ENCODE data around the gene OR8G5.
"Not testable (repeated sequence)": the region's sequence is repeated elsewhere in the genome, so short reads cannot be mapped to it uniquely, and the experiment has no call there.

The OR8G5 gene

GRCh38 chr11:124219126-124219525 lies 37.0 kb upstream of the OR8G5 start:
- DNase-seq (ENCODE audit: low read depth) = no peak
- no peak overlapping the region for H3K4me3 ChIP-seq (ENCODE audit: low read depth, low read length)
- TF ChIP-seq MAX (IDR thresholded peaks at IDR 0.05; ENCODE audit: low read depth, low read length) (no peak), POLR2A (IDR thresholded peaks at IDR 0.05; ENCODE audit: extremely low read depth, insufficient read length) (no peak), CTCF (IDR thresholded peaks at IDR 0.05; ENCODE audit: low read depth, low read length) (no peak), MYC (IDR thresholded peaks at IDR 0.05; ENCODE audit: low read depth, low read length) (no peak)

- no peak for TF ChIP-seq MAX (IDR thresholded peaks at IDR 0.05; ENCODE audit: low read depth, low read length)
- no peak for TF ChIP-seq MYC (IDR thresholded peaks at IDR 0.05; ENCODE audit: low read depth, low read length)
- TF ChIP-seq CTCF (IDR thresholded peaks at IDR 0.05; ENCODE audit: low read depth, low read length) = no peak
- no peak for TF ChIP-seq POLR2A (IDR thresholded peaks at IDR 0.05; ENCODE audit: extremely low read depth, insufficient read length)
- DNase-seq (ENCODE audit: low read depth) = no peak
- no peak overlapping the region for H3K4me3 ChIP-seq (ENCODE audit: low read depth, low read length)
These were observed 33.8 kb upstream of the OR8G5 start for GRCh38 chr11:124222407-124222806.

- DNase-seq (ENCODE audit: low read depth) = peak; percentile 89
- not testable (repeated sequence) for H3K4me3 ChIP-seq (ENCODE audit: low read depth, low read length)
- TF ChIP-seq MYC (IDR thresholded peaks at IDR 0.05; ENCODE audit: low read depth, low read length) (peak; percentile 37; the same call in 1 of the 2 replicates), MAX (IDR thresholded peaks at IDR 0.05; ENCODE audit: low read depth, low read length) (peak; percentile 72)
These were observed 31.4 kb upstream of the OR8G5 start for GRCh38 chr11:124224618-124225423.

GRCh38 chr11:124225471-124225870 lies 30.7 kb upstream of the OR8G5 start:
- no peak for DNase-seq (ENCODE audit: low read depth)
- H3K4me3 ChIP-seq (ENCODE audit: low read depth, low read length) = no peak overlapping the region
- TF ChIP-seq MAX (IDR thresholded peaks at IDR 0.05; ENCODE audit: low read depth, low read length) (no peak), POLR2A (IDR thresholded peaks at IDR 0.05; ENCODE audit: extremely low read depth, insufficient read length) (no peak), MYC (IDR thresholded peaks at IDR 0.05; ENCODE audit: low read depth, low read length) (no peak), CTCF (IDR thresholded peaks at IDR 0.05; ENCODE audit: low read depth, low read length) (no peak)

GRCh38 chr11:124233376-124233775 lies 22.8 kb upstream of the OR8G5 start:
- DNase-seq (ENCODE audit: low read depth) = no peak
- TF ChIP-seq MYC (IDR thresholded peaks at IDR 0.05; ENCODE audit: low read depth, low read length) (no peak), MAX (IDR thresholded peaks at IDR 0.05; ENCODE audit: low read depth, low read length) (no peak), CTCF (IDR thresholded peaks at IDR 0.05; ENCODE audit: low read depth, low read length) (no peak), POLR2A (IDR thresholded peaks at IDR 0.05; ENCODE audit: extremely low read depth, insufficient read length) (no peak)
- no peak overlapping the region for H3K4me3 ChIP-seq (ENCODE audit: low read depth, low read length)

- peak; percentile 6 for DNase-seq (ENCODE audit: low read depth)
- no peak overlapping the region for H3K4me3 ChIP-seq (ENCODE audit: low read depth, low read length)
- no peak for TF ChIP-seq MAX (IDR thresholded peaks at IDR 0.05; ENCODE audit: low read depth, low read length)
These were observed 17.7 kb upstream of the OR8G5 start for GRCh38 chr11:124238512-124238911.
